Heart right ventricle (tissue), 16 donors: Measurements from ENCODE around the gene CACNA1C. TPM values are rescaled to one million over a fixed set of nuclear protein-coding genes. Genes with fewer than 3 reads are reported as not detected.
A peak's percentile ranks its signal among the peaks of the same experiment; 100 is the strongest.

Experiments
- ATAC-seq, 8 donors: fragments of 200-7000 bp; cut with Tn5 transposase; one replicate each; pipeline ENCODE4 v1.9.1; 2020; ENCODE audit warnings: mild to moderate bottlenecking in 8 of 8, moderate library complexity in 8 of 8, moderate number of reproducible peaks in 1 of 8
- DNase-seq, 2 donors: peaks; one replicate each; pipeline ENCODE4 v3.0.0-alpha.2; 2020
- H3K27ac ChIP-seq, 10 donors: fragments of 200-600 bp; sonication (generic) in 2 of 10; one replicate each; pipeline versions ENCODE4 v1.5.0 to v1.8.0; 2020 to 2022; ENCODE audit warnings: mild to moderate bottlenecking in 3 of 10
- H3K27me3 ChIP-seq, 7 donors: fragments of 200-600 bp; one replicate each; pipeline ENCODE4 v1.8.0; 2021 to 2022; ENCODE audit warnings: mild to moderate bottlenecking in 2 of 7
- H3K36me3 ChIP-seq, 9 donors: fragments of 200-600 bp; sonication (generic) in 1 of 9; one replicate each; pipeline versions ENCODE4 v1.5.0 to v1.8.0; 2020 to 2022; ENCODE audit warnings: mild to moderate bottlenecking in 2 of 9
- H3K4me1 ChIP-seq, 9 donors: fragments of 200-600 bp; sonication (generic) in 1 of 9; one replicate each; pipeline versions ENCODE4 v1.5.0 to v1.8.0; 2020 to 2022; ENCODE audit warnings: mild to moderate bottlenecking in 4 of 9
- H3K4me3 ChIP-seq, 10 donors: fragments of 200-600 bp; sonication (generic) in 2 of 10; one replicate each; pipeline versions ENCODE4 v1.5.0 to v1.8.0; 2020 to 2022; ENCODE audit warnings: mild to moderate bottlenecking in 7 of 10, moderate library complexity in 2 of 10
- H3K9me3 ChIP-seq, 11 donors: fragments of 200-600 bp in 10 of 11; sonication (generic) in 2 of 11; one replicate each; pipeline versions ENCODE4 v1.5.0 to v1.8.0; 2013 to 2022; ENCODE audit warnings: mild to moderate bottlenecking in 2 of 11, control low read depth in 1 of 11, moderate library complexity in 1 of 11
- WGBS, 2 donors: extraction: QIAGEN DNeasy Blood & Tissue Kit; methylation state at CpG; one replicate each; pipeline ENCODE4 v1.1.7; 2013; ENCODE audit warnings: inconsistent platforms in 1 of 2; 5-methylcytosine and 5-hydroxymethylcytosine counted together
- intact Hi-C, 10 donors: fragments of 100-400 bp; cut with DNase I; formaldehyde crosslinking; loops; one replicate each; pipeline versions ENCODE4 v1.11.1 to v1.14.2; 2022
- polyA plus RNA-seq, 2 donors: library from polyadenylated mRNA; stranded (reverse); fragments of 200-250 nt; gene quantifications; one replicate each; pipeline ENCODE4 v1.2.3, GENCODE V29; 2013
- total RNA-seq, 10 donors: library from RNA; stranded (reverse); fragmentation: NEBNext Ultra II Directional in 3 of 10; extraction: Animal tissue kit (Norgen Biotek cat#: 25700) in 3 of 10; gene quantifications; one replicate each; pipeline versions ENCODE4 v1.2.1 to v1.2.4, GENCODE V29; 2021 to 2023
- TF ChIP-seq, protein P1 (sequence below), 9 donors: fragments of 200-600 bp; sonication (generic) in 2 of 9; IDR thresholded peaks; one replicate each; pipeline versions ENCODE4 v1.5.0 to v1.8.0; 2021 to 2022; ENCODE audit warnings: antibody characterized with exemption in 9 of 9, mild to moderate bottlenecking in 5 of 9, moderate library complexity in 1 of 9
- donor health status: Arrhythmogenic right ventricular cardiomyopathy.
- donor health status: ischemic (EF 13 %, LVEDD 7.1; RV severe dilation, severe dysfunction).
- donor health status: healthy with polysubstance abuse.
- donor health status: DM: no; HTN: yes; CAD: no.
- donor health status: DM: no; HTN: no; CAD: no.
- donor health status: ischemic (EF 25% LVEDD 6.9; RV normal size, moderate dysfunction).
- donor health status: ischemic (EF 25% LVEDD 5.7; RV mildly dilated, moderate dysfunction).
- donor health status: healthy.
- donor health status: DM: yes; HTN: yes; CAD: no.
- donor health status: Ischemic cardiomyopathy.
- donor health status: ischemic (EF 35%, LVEDD 5.7; RV mildly dilated, moderate dysfunction).
- donor health status: nonischemic (EF 11% LVEDD 7.7; RV severe dilation, severe dysfunction).
- donor health status: DM: yes; HTN: yes; CAD: no.
- donor health status: PGD.
- donor health status: ischemic (EF 29% LVEDD 5.4; RV normal size, mild dysfunction).
- donor health status: nonischemic (EF 23%, LVEDD 6.1; RV moderate dilation, normal function).

The CACNA1C gene
- total and polyA plus RNA-seq, 12 donors: 19.1 to 222 (median 183) TPM

DNA sequence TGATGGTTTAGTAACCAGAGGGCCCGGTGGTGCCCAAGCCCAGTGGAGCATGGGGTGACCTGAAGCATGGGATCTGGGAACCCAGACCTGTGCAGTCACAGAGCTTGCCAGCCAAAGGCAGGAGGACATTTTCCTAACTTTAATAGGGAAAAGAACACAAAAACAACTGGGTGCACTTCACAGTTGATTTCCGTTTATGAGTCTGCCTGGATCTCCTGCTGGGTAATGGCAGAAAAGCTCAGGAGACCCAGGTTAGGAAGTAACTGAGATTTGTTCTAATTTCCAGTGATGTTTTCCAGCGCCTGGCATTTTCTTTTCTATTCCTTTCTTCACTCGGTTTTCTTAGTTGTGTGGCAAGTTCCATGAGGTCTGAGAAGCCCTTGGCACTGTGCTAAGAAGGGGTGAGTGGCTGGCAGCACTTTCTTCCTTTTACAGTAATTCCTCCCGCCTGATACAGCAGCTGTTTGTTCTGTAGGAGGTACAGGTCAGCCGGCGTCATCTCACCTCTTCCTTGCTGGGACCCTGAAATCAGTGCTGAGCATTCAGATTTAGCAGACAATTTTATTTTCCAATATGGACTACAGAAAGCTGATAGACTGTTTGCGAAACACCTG, 5.1 kb downstream of the CACNA1C start:
- no peak for DNase-seq
- Histone ChIP-seq H3K4me3 (peak overlapping the region in 1 of 10 donors; percentile 9), H3K27ac (peak overlapping the region in 8 of 10 donors; percentile 17 to 68 (median 46)), H3K4me1 (peaks cover 5 to 91% (median 43%) of the 10 kb centered on the region in 9 donors), H3K9me3 (no peaks in the 10 kb centered on the region), H3K36me3 (peaks cover 0 to 10% (median 0%) of the 10 kb centered on the region in 9 donors), H3K27me3 (peaks cover 0 to 35% (median 0%) of the 10 kb centered on the region in 7 donors)
- WGBS, 2 donors: 62 to 67% methylated on average over 8 of the region's 8 CpGs
- ATAC-seq: no peak
- TF ChIP-seq, protein P1, sequence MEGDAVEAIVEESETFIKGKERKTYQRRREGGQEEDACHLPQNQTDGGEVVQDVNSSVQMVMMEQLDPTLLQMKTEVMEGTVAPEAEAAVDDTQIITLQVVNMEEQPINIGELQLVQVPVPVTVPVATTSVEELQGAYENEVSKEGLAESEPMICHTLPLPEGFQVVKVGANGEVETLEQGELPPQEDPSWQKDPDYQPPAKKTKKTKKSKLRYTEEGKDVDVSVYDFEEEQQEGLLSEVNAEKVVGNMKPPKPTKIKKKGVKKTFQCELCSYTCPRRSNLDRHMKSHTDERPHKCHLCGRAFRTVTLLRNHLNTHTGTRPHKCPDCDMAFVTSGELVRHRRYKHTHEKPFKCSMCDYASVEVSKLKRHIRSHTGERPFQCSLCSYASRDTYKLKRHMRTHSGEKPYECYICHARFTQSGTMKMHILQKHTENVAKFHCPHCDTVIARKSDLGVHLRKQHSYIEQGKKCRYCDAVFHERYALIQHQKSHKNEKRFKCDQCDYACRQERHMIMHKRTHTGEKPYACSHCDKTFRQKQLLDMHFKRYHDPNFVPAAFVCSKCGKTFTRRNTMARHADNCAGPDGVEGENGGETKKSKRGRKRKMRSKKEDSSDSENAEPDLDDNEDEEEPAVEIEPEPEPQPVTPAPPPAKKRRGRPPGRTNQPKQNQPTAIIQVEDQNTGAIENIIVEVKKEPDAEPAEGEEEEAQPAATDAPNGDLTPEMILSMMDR (IDR thresholded peaks at IDR 0.05): no peak
- intact Hi-C loops: loop anchor here (5.0 to 10.0 kb wide), 9 partner anchors 107 to 527 kb away; no protein-coding TSS in a partner anchor

DNA sequence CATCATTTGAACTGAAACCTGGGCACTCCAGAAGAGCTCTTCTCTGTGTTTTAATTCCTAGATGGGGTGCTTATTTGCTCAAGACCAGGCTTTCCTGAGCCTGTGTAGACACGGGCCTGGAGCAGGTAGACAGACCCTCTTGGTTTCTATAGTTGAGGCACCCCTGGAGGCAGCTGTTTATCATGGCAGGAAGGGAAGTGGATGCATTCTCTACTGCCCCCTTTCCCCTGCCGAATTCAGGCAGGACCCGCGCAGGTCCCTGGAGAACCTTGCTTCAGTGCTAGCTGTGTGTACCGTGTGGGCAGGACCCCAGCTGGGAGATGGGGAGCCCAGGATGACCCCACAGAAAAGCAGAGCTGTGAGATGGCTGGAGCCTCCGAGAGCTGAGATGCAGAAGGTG, 6.0 kb downstream of the CACNA1C start:
- Histone ChIP-seq H3K4me3 (no peak overlapping the region), H3K27ac (peak overlapping the region in 8 of 10 donors; percentile 13 to 68 (median 43))
- ATAC-seq: no peak

GRCh38 chr12:2061402-2061801, 8.6 kb downstream of the CACNA1C start:
- Histone ChIP-seq H3K27ac (peak overlapping the region in 4 of 10 donors; percentile 17 to 51 (median 24)), H3K4me3 (no peak overlapping the region), H3K9me3 (no peaks in the 10 kb centered on the region), H3K27me3 (peaks cover 0 to 6% (median 0%) of the 10 kb centered on the region in 7 donors), H3K4me1 (peaks cover 15 to 98% (median 57%) of the 10 kb centered on the region in 9 donors), H3K36me3 (peaks cover 0 to 25% (median 0%) of the 10 kb centered on the region in 9 donors)
- ATAC-seq (peak in 4 of 8 donors; percentile 11 to 53 (median 28)), DNase-seq (peak in 1 of 2 donors; percentile 30)
- intact Hi-C loops: loop anchor here in 3 of 10 donors (5.0 to 10.0 kb wide), 3 partner anchors 93 to 216 kb away; no protein-coding TSS in a partner anchor
- TF ChIP-seq, protein P1 (IDR thresholded peaks at IDR 0.05): no peak
- 64 to 66% methylated on average over 6 of the region's 6 CpGs for WGBS, 2 donors

More for the DNA sequence above, 6.0 kb downstream of the CACNA1C start:
- H3K36me3 ChIP-seq: peaks cover 0 to 13% (median 0%) of the 10 kb centered on the region in 9 donors
- DNase-seq: no peak
- no peaks in the 10 kb centered on the region for H3K9me3 ChIP-seq
- peaks cover 0 to 27% (median 0%) of the 10 kb centered on the region in 7 donors for H3K27me3 ChIP-seq
- TF ChIP-seq, protein P1 (IDR thresholded peaks at IDR 0.05): no peak
- peaks cover 5 to 93% (median 51%) of the 10 kb centered on the region in 9 donors for H3K4me1 ChIP-seq
- intact Hi-C loops: loop anchor here (5.0 to 10.0 kb wide), 9 partner anchors 106 to 526 kb away; no protein-coding TSS in a partner anchor
- 74 to 77% methylated on average over 6 of the region's 6 CpGs for WGBS, 2 donors

- ATAC-seq (peak in 6 of 8 donors; percentile 30 to 51 (median 40)), DNase-seq (no peak)
- Histone ChIP-seq H3K36me3 (peaks cover 0 to 19% (median 0%) of the 10 kb centered on the region in 9 donors), H3K9me3 (peaks cover 0 to under 1% (median 0%) of the 10 kb centered on the region in 11 donors), H3K27me3 (no peaks in the 10 kb centered on the region), H3K4me1 (peaks cover 12 to 84% (median 46%) of the 10 kb centered on the region in 9 donors), H3K4me3 (peak overlapping the region in 4 of 10 donors; percentile 2 to 21 (median 5)), H3K27ac (peak overlapping the region; percentile 32 to 76 (median 62))
- TF ChIP-seq, protein P1 (IDR thresholded peaks at IDR 0.05): no peak
- intact Hi-C loops: loop anchor here in 3 of 10 donors (5.0 to 10.0 kb wide), 3 partner anchors 91 to 213 kb away; no protein-coding TSS in a partner anchor
- 25 to 39% methylated on average over 5 of the region's 5 CpGs for WGBS, 2 donors
Observed at GRCh38 chr12:2064071-2064507, 11.3 kb downstream of the CACNA1C start.
